ENCODE data around the gene SPAG9.
"Not testable (repeated sequence)": the region's sequence is repeated elsewhere in the genome, so short reads cannot be mapped to it uniquely, and the experiment has no call there.

The SPAG9 gene

DNA sequence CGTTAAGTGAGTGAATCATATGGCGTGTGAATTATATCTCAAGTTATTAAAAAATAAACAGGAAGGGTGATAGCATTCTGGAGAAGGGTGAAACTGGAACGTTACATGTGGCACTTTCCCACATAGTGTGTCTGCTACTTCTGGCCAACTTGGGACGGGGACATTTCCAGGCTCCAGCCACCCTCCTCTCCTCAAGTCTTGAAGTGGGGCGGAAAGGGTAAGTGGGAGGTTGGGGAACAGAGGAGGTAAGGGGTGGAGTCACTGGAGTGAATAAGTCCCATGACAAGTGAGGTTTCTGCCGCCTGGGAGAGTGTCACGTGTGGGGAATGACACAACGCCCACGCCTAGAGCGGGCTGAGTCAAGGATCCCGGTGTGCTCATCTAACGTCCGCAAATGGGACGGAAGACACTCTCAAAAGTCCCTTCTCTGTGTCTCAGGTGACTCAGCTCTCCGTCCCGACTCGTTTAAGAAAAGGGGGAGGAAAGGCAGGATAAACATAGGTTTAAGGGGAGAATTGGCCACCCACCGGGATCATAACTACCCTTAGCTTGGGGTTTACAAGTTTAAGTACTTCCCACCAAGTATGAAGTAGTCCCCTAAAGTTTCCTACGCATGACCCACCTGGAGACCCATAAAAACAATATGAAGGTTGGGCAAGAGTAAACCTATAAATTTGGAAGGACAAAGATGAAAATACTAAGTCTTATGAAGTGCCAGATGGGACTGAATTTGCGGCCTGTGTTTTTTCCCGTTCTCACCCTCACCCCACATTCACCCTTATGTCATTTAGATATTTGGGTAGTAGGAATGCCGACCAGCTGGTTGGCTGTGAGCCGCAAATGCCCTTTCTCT is 1.2 kb upstream of the SPAG9 start:
- H3K4me3 ChIP-seq (ENCODE audit: control insufficient read depth, low read depth, low read length): peak overlapping the region; percentile 57
- no peak for TF ChIP-seq CTCF (IDR thresholded peaks at IDR 0.05; ENCODE audit: control insufficient read depth, insufficient read depth, low read depth, low read length, missing control alignments)
- DNase-seq (ENCODE audit: low read depth): peak; percentile 84

DNA sequence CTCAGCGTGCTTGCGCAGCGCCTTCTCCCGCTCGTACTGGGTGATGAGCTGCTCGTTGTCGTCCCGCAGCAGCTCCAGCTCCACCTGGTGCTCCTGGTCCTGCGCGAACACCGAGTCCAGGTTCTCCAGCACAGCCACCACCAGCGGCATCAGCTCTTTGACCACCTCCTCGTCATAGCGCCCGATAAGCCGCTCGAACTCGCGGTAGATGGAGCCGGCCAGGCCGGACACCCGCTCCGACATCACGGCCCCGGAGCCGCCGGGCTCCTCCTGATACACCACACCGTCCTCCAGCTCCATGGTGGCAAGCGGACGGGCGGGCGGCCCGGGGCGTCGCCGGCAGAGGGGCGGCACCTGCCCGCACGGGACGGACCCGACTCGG is 320 bp downstream of the SPAG9 start:
- peak overlapping the region; percentile 96 for H3K4me3 ChIP-seq (ENCODE audit: control insufficient read depth, low read depth, low read length)
- TF ChIP-seq CTCF (IDR thresholded peaks at IDR 0.05; ENCODE audit: control insufficient read depth, insufficient read depth, low read depth, low read length, missing control alignments): no peak
- no peak for DNase-seq (ENCODE audit: low read depth)

- H3K4me3 ChIP-seq (ENCODE audit: control insufficient read depth, low read depth, low read length): peak overlapping the region; percentile 96
- peak; percentile 25 for TF ChIP-seq CTCF (IDR thresholded peaks at IDR 0.05; ENCODE audit: control insufficient read depth, insufficient read depth, low read depth, low read length, missing control alignments)
- DNase-seq (ENCODE audit: low read depth): no peak
These were observed 982 bp downstream of the SPAG9 start for GRCh38 chr17:51119415-51120356.

GRCh38 chr17:51118330-51119195 is 2.1 kb downstream of the SPAG9 start:
- no peak for TF ChIP-seq CTCF (IDR thresholded peaks at IDR 0.05; ENCODE audit: control insufficient read depth, insufficient read depth, low read depth, low read length, missing control alignments)
- DNase-seq (ENCODE audit: low read depth): no peak
- peak overlapping the region; percentile 96 for H3K4me3 ChIP-seq (ENCODE audit: control insufficient read depth, low read depth, low read length)

- no peak for DNase-seq (ENCODE audit: low read depth)
- no peak overlapping the region for H3K4me3 ChIP-seq (ENCODE audit: control insufficient read depth, low read depth, low read length)
- TF ChIP-seq CTCF (IDR thresholded peaks at IDR 0.05; ENCODE audit: control insufficient read depth, insufficient read depth, low read depth, low read length, missing control alignments): no peak
These were observed 5.5 kb downstream of the SPAG9 start for GRCh38 chr17:51115179-51115578.

GRCh38 chr17:51112303-51113222 is 8.1 kb downstream of the SPAG9 start:
- not testable (repeated sequence) for H3K4me3 ChIP-seq (ENCODE audit: control insufficient read depth, low read depth, low read length); DNase-seq (ENCODE audit: low read depth)
